DMS53 (cell line): ENCODE data around the gene CFD.

Source experiments
- DNase-seq: peaks from one replicate; lab custom pipeline; 2025; lab: John Stamatoyannopoulos, UW

The CFD gene

GRCh38 chr19:906480-906879, 47.0 kb downstream of the CFD start:
- DNase-seq = no peak

- DNase-seq = no peak
Measured at GRCh38 chr19:907183-907853, 47.9 kb downstream of the CFD start.

- no peak for DNase-seq
Measured at GRCh38 chr19:911197-912033, 52.0 kb downstream of the CFD start.

GRCh38 chr19:912181-913079, 53.0 kb downstream of the CFD start:
- no peak for DNase-seq
